GM21390 (cell line): ENCODE measurements around the gene PSEN1.

Source experiments
- ATAC-seq: cut with Tn5 transposase; IDR thresholded peaks from one replicate; pipeline ENCODE4 v1.9.1; 2021; ENCODE audit not compliant: unreplicated experiment

PSEN1 gene

DNA sequence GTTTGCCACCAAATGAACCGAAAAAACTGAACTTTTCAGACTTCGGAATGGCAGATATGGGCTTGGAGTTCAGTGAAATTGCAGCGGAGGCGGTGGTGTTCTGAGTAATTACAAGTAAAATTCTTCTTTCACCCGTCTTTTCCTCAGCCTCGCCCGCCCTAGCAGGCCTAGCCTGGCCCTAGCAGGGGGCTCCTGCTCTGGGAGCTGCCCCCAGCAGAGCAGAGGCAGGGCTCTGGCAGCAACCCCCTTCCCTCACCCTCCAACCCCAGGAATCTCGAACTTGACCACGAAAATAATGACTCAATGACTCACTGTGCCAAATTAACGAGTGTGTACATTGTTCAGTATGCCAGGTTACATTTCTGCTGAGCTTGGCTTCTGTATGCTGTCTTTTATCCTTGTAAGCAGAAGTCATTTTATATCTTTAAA is 102.1 kb downstream of the PSEN1 start:
- ATAC-seq = no peak

DNA sequence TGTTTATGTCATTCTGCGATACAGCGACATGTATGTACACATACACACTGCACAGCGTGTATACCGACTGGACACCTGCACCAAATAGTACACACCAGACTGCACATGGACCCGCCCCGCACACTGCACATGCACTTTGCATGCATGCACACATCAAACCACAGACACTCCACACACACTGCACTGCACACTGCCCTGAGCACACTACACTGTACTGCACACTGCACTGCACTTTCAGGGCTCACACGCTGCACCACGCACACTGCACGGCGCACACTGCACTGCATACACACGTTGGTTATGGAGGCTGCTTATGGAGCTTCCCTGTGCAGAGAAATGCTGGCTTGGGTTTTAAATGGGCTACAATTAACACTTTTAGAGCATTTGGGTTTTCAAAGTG is 102.6 kb downstream of the PSEN1 start:
- no peak for ATAC-seq

DNA sequence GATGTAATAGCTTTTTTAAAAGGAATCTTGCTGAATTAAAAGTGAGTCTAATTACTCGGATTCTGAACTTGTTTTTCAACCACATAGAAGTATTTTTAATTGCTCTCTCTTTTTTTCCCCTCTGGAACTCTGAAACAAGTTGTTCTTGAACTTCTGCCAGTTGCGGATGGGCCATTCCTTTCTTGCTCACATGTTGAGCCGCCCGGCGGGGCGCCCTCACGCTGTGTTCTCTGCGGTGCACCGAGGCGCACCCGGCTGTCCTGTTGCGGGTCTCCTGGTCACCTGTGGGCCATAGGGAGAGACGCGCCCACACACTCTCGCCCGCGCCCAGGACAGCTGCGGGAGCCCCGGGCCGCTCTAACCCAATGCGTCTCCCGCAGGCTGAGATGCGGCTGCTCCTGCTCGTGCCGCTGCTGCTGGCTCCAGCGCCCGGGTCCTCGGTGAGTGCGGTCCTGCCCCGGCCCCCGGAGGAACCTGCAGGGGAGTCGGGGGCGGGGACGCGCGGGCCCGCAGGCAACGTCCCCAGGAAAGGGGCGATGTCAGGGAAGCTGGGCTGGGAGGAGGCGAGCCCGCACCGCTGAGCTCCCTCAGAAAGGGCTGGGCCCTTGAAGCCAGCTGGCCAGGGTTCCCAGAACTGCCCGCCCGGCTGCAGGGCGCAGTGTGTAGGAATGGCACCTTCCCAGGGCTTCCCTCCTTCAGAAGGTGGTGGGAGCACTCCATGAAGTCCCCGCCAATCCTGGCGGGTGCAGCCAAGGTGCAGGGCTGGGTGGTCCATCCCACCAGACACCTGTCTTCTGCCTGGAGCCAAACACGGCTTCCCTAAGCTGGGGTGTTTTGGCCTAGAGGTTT is 103.3 kb downstream of the PSEN1 start:
- no peak for ATAC-seq

DNA sequence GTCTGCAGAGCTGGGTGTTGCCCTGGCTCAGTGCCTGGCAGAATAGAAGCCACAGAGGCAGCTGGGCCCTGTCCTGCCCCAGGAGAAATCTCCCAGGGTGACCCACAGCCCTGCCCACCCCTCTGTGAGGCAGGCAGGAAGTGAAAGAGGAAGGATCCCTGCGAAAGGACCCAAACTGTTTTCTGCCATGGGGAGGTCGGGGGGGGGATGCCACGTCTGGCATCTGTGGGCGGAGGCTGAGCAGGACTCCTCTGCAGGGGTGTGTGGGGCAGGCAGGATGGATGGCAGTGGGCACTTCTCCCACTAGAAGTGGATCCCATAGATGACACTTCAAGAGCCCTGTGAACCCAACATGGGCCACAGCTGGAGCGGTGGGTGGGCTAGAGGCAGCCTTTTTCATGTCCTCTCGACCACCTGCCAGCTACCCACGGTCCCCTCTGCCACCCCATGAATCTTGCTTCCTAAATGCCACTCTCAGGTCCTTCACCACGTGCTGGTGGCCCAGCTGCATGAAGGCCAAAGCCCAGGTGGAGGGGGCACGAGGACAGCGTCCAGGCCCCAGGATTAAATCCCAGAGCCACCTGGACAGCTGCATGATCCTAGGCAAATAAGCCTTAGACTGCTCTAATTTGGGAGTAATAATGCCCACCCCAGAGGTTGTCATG is 104.6 kb downstream of the PSEN1 start:
- no peak for ATAC-seq

DNA sequence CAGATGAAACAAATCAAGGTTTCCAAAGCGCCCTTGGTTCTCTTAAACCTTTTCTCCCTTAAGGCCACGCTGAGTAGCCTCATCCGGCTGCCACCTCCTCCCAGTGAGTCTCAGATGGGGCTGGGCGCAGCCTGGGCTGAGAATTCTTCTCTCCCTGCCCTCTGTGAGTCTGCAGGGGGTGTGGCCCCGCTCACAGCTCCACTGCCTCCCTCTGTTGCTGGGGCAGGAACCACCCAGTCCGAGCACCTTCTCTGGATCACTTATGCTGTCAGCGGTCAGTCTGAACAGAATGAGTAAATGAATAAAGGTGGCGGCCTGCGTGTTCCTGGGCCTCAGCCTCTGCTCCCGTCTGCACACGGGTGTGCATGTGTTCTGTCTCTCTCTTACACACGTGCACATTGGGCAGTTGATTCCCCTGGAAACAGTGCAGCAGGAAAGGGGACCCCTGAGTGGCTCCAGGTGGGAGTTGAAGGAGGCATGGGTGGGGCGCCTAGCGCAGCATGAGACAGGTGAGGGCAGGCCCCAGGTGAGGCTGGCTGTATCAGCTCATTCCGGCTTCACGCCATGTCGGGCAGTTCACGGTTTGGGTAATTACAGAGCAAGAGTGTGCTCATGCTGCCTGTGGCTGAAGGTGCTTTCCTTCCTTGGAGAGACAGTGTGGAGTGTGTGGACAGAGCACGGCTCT is 105.3 kb downstream of the PSEN1 start:
- ATAC-seq = no peak

DNA sequence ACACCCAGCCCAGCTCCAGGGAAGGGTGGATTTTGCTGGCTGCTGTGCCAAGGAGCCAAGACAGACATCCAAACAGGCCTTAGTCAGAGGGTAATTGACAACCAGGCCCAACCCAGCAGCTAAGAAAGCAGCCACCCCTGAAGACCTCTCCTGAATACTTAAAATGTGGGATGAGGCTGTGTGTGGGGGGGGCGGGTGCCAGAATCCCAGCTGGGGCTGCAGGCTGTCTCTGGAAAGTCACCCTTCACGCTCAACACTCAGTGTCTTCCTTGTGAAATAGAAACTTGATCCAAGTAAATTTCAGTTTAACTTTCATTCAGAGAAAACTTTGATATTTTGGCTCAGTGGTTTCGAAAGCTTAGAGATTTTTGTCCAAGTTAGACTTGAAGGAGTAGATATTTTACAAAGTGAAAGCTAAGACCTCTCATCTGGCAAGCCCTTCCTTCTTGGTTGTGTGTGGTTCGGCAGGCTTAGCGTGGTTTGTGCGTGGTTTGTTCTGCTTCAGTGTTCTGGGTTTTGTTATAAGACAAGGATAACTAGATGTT is 106.1 kb downstream of the PSEN1 start:
- ATAC-seq = no peak

DNA sequence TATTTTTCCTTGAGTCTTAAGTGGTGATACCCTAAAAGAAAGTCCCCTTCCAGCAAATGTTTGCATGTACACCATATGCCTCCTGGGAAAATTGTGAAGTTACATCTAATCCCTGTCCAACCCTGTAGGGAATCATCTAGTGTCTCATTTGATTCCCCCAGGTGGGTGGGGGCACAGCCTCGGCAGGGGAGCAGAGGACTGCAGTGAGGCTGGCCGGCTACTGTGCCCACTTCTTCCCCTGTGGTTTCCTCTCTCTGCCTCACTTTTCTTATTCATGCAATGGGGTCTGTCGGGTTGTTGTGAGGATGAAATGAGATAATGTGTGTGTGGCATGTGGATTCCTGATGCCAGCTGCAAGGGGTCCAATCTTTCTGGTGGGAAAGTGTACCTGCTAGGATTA is 107.0 kb downstream of the PSEN1 start:
- ATAC-seq = no peak

DNA sequence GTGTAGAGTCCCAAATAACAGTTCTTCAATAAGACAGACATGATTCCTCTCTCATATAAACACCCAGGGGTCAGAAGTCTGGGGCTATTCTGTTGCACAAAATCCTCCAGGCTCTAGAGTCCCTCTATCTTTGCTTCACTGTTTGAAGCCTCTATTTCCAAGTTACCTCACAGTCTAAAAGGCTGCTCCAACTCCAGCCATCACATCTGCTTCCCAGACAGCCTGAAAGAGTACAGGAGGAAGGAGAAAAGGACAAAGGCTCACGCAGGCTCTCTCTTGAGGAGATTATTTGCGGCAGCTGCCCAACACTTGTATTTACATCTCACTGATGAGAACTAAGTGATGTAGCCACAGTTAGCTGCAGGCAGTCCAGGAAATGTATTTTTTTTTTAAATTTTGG is 107.4 kb downstream of the PSEN1 start:
- ATAC-seq = no peak

DNA sequence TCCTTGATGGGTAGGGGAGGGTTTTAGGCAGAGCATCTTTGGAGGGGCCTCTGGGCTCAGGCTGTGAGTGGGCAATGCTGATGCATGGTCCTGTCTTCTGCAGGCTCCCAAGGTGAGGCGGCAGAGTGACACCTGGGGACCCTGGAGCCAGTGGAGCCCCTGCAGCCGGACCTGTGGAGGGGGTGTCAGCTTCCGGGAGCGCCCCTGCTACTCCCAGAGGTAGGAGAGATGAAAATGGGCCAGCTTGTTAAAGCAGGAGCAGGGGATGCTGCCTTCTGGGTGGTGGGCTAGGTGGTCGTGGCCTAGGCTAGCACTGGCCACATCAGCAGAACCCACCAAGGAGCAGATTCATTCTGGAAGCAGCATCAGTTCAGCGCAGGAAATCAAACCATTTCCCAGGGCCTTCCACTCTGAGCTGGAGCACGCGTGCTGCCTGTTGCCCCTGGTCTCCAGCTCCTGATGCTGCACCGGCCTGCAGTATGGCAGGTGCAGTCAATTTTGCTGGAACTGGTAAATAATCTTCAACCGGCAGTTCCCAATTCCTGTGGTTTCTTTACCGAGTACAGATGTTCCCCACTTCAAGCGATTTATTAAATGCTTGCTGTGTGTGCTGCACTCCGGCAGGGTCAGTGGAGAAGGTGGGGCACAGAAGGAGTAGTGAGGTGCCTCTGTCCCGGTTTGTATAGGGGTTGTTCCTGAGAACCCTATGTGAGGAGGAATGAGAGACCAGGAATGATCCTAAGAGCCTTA is 108.4 kb downstream of the PSEN1 start:
- no peak for ATAC-seq

DNA sequence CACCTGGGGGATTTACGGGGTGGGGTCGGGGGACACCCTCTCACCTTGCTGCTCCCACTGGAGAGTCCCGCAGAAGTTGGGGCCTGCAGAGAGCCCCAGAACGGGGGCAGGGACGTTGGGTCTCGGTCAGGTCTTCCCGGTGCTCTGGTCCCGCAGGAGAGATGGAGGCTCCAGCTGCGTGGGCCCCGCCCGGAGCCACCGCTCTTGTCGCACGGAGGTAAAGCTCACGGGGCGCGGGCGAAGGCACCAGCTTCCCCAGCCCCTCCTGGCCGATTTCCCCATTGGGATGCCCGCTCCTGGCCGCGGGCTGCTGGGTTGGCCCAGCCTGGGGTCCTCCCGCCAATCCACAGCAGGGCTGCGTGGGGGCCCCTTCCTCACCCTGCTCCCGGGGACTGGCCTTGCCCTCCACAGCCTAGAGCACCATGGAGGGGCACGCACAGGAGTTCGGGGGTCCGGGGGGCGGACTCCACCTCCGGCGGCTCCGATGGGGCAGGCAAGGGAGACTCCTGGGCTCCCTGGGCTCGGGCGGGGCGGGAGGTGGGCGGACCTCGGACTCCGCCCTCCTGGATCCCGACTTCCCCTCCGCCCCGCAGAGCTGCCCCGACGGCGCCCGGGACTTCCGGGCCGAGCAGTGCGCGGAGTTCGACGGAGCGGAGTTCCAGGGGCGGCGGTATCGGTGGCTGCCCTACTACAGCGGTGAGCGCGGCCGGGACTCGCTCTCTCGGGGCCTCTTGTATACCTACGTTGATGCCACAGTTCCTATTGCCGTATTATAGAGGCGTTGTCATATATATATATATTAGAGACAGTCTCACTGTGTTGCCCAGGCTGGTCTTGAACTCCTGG is 109.4 kb downstream of the PSEN1 start:
- peak; percentile 50 for ATAC-seq

DNA sequence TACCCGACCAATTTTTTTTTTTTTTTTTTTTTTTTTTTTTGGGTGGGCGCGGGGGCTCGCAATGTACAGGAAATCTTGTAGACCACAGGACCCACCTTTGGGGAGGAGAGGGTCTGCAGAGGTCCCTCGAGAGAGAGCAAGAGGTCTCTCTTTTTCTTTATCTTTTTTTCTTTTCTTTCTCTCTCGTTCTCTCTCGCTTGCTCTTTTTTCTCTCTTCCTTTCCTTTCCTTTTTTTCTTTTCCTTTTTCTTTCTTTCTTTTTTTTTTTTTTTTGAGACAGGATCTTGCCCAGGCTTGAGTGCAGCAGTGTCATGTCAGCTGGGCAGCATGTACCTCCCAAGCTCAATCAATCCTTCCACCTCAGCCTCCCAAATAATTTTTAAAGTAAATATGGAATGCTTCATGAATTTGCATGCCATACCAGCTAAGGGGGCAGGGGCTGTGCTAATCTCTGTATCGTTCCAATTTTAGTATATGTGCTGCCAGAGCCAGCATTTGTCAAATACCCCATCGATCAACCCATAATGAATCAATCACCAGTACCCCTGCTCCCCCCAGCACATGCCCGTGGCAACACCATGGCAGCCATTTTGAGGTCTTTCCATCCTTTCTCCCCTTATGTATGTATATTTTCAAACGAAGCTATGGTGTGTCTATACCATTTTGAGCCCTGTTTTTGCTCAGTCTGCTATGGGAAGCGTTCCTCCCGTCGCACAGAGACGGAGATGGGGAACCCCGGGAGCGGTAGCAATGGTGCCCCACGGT is 110.3 kb downstream of the PSEN1 start:
- no peak for ATAC-seq

DNA sequence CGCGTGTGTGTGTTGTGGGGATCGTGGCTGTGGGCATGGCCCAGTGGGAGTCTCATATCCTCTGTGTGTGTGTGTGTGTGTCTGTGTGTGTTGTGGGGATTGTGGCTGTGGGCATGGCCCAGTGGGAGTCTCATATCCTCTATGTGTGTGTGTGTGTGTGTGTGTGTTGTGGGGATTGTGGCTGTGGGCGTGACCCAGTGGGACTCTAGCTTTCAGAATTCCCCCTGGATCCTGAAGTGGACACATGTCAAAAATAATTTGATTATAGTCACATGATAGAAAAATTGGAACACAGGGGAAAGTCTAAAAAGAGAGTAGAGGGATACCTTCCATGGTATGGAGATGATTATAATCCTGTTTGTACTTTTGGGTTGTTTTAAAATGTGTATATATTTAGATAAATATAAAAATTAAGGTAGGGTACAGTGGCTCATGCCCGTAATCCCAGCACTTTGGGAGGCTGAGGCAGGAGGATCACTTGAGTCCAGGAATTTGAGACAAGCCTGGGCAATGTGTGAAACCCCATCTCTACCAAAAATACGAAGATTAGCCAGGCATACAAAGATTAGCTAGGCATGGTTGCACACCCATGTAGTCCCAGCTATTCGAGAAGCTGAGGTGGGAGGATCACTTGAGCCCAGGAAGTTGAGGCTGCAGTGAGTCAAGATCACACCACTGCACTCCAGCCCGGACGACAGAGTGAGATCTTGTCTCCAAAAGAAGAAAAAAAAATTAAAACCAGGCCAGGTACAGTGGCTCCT is 112.0 kb downstream of the PSEN1 start:
- peak; percentile 49 for ATAC-seq

DNA sequence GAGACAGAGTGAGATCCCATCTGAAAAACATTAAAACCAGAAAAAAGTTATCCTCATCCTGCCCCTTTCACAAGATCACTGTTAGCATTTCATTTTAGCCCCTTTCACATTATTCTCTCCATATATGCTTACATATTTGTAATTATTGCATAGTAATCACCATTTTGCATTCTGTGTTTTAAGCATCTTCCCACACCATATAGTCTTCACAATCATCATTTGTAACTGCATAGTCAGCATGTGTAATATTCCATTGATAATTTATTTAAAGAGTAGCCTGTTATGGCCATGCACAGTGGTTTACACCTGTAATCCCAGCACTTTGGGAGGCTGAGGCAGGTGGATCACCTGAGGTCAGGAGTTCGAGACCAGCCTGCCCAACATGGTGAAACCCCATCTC is 112.8 kb downstream of the PSEN1 start:
- ATAC-seq = no peak

DNA sequence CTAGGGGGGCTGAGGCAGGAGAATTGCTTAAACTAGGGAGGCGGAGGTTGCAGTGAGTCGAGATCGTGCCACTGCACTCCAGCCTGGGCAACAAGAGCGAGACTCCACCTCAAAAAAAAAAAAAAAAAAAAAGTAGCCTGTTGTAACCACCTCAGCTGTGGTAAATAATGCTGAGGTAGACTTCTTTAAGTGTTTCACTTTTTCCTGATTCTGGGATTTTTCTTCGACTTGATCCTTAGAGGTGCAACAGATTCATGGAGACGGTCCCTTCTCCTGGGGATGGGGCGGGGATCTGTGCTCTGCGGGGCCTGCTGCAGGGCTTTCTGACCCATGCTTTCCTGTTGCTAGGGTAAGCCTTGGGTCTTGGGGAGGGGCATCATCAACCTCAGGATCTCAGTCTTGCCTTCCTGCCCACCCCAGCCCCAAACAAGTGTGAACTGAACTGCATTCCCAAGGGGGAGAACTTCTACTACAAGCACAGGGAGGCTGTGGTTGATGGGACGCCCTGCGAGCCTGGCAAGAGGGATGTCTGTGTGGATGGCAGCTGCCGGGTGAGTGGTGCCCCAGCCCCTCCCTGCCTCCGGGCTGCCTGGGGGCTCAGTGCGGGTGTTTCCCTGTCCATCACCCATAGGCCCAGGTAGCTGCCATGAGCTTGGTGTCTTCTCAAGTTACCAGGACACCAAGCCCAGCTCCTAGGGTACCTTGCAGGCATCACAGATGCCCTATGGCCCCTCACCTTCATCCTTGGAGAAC is 113.4 kb downstream of the PSEN1 start:
- ATAC-seq = no peak

DNA sequence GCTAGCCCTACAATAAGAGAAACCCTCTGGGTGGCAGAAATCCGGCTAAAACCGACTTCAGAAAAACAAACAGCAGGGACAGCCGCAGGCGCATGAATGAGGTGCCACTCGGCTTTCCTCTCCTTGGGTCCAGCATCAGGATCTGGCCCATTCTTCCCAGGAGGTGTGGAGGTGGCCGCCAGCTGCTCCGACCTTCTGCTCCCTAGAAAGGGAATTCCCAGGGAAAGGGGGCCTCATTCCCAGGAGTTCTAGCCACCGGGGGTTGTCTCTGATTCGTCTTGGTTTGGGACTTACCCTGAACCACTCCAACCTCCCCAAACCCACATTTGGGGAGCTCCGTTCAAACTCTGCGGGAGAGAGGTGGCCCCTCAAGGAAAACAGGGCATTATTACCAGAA is 114.0 kb downstream of the PSEN1 start:
- ATAC-seq = no peak

DNA sequence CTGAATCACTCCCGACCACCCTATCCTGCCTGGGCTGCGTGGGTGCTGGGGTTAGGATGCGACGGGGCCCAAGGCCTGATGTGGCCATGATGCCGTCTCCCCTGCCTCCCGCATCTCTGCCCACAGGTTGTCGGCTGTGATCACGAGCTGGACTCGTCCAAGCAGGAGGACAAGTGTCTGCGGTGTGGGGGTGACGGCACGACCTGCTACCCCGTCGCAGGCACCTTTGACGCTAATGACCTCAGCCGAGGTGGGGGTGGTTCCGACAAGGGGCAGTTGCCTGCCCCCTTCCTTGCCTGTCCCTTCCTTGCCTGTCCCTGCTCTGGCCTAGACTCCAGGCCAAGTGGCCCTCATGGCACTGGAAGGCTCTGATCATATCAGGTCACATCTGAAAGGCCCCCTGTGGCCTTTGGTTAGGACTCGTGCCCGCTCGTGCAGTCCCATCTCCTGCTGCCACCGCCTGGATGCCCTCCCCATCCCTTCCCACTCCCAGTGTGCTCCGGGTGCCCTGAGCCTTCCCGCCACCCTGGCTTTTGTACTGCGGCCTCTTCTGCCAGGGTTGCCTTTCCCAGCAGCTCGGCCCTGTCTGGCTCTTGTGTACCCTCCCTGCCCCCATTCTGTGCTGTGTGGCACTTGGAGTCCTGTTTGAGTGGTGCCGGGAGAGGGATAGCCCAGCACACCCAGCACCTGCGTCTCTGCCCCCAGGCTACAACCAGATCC is 114.6 kb downstream of the PSEN1 start:
- ATAC-seq = no peak

DNA sequence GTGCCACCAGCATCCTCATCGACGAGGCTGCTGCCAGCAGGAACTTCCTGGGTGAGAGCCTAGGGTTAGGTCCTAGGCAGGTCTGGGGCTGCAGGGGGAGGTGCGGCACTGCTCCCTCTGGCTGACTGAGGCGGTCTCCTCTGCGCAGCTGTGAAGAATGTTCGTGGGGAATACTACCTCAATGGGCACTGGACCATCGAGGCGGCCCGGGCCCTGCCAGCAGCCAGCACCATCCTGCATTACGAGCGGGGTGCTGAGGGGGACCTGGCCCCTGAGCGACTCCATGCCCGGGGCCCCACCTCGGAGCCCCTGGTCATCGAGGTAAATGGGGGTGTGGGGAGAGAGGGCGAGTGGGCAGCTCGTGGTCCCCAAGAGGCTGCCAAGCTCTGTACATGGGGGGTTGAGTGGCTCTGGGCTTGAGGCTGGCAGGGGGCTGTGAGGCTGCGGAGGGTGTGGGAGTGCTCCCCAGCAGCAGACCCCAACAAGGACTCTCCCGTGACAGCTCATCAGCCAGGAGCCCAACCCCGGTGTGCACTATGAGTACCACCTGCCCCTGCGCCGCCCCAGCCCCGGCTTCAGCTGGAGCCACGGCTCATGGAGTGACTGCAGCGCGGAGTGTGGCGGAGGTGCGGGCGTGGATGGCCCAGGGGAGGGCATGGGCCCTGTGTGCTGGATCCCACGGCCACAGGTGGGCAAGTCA is 115.4 kb downstream of the PSEN1 start:
- no peak for ATAC-seq
